Rectal smooth muscle tissue (tissue), 1 donor: ENCODE measurements around the gene IRS1.
"Not testable (repeated sequence)": the region's sequence is repeated elsewhere in the genome, so short reads cannot be mapped to it uniquely, and the experiment has no call there.

Source experiments
- H3K27ac ChIP-seq: one replicate; pipeline ENCODE4 v1.7.0; 2013; ENCODE audit warnings: low read depth, low read length, inconsistent platforms
- H3K27me3 ChIP-seq: one replicate; pipeline ENCODE4 v1.7.0; 2013; ENCODE audit warnings: low read length; ENCODE audit not compliant: control insufficient read depth, insufficient read depth
- H3K36me3 ChIP-seq: one replicate; pipeline ENCODE4 v1.7.0; 2013; ENCODE audit warnings: low read length; ENCODE audit not compliant: control insufficient read depth, insufficient read depth
- H3K4me1 ChIP-seq: one replicate; pipeline ENCODE4 v1.7.0; 2013; ENCODE audit warnings: low read length; ENCODE audit not compliant: control insufficient read depth, insufficient read depth
- H3K4me3 ChIP-seq: one replicate; pipeline ENCODE4 v1.7.0; 2013; ENCODE audit warnings: low read length
- H3K9ac ChIP-seq: one replicate; pipeline ENCODE4 v1.7.0; 2013; ENCODE audit warnings: low read length

The IRS1 gene

GRCh38 chr2:226836548-226836885 is 36.9 kb upstream of the IRS1 start:
- H3K9ac ChIP-seq = peak overlapping the region; percentile 91
- H3K27me3 ChIP-seq = no peaks in the 10 kb centered on the region
- peak overlapping the region; percentile 98 for H3K27ac ChIP-seq

GRCh38 chr2:226835796-226836547 is 36.4 kb upstream of the IRS1 start, which contains the start of gene RHBDD1:
RHBDD1 (plus strand) TSS chr2:226836054; CDS start chr2:226864694, 28,640 bp downstream.
- H3K36me3 ChIP-seq = no peaks in the 10 kb centered on the region
- H3K27ac ChIP-seq = peak within 1 kb of the TSS; percentile 98
- H3K4me1 ChIP-seq = peaks cover 12% of the 10 kb centered on the region
- H3K4me3 ChIP-seq = peak within 1 kb of the TSS; percentile 84
- H3K27me3 ChIP-seq = no peaks in the 10 kb centered on the region
- H3K9ac ChIP-seq = peak within 1 kb of the TSS; percentile 91

More at GRCh38 chr2:226836548-226836885, 36.9 kb upstream of the IRS1 start:
- Histone ChIP-seq H3K4me1 (peaks cover 12% of the 10 kb centered on the region), H3K4me3 (peak overlapping the region; percentile 84), H3K36me3 (no peaks in the 10 kb centered on the region)

- H3K27me3 ChIP-seq = no peaks in the 10 kb centered on the region
- peak overlapping the region; percentile 98 for H3K27ac ChIP-seq
- no peaks in the 10 kb centered on the region for H3K36me3 ChIP-seq
- peak overlapping the region; percentile 84 for H3K4me3 ChIP-seq
- peak overlapping the region; percentile 58 for H3K9ac ChIP-seq
- H3K4me1 ChIP-seq = peaks cover 12% of the 10 kb centered on the region
These were observed 35.8 kb upstream of the IRS1 start for GRCh38 chr2:226835420-226835795.

GRCh38 chr2:226834880-226835279 is 35.3 kb upstream of the IRS1 start:
- not testable (repeated sequence) for H3K27me3 ChIP-seq, H3K27ac ChIP-seq, H3K9ac ChIP-seq, H3K36me3 ChIP-seq
- Histone ChIP-seq H3K4me1 (peaks cover 12% of the 10 kb centered on the region), H3K4me3 (peak overlapping the region; percentile 84)

GRCh38 chr2:226832061-226832460 is 32.4 kb upstream of the IRS1 start:
- no peak overlapping the region for H3K9ac ChIP-seq
- no peaks in the 10 kb centered on the region for H3K27me3 ChIP-seq
- H3K36me3 ChIP-seq = no peaks in the 10 kb centered on the region
- no peak overlapping the region for H3K4me3 ChIP-seq
- no peak overlapping the region for H3K27ac ChIP-seq
- peaks cover 10% of the 10 kb centered on the region for H3K4me1 ChIP-seq

- H3K9ac ChIP-seq = no peak overlapping the region
- no peak overlapping the region for H3K27ac ChIP-seq
- H3K4me3 ChIP-seq = no peak overlapping the region
- H3K36me3 ChIP-seq = no peaks in the 10 kb centered on the region
- H3K4me1 ChIP-seq = peaks cover 5% of the 10 kb centered on the region
- H3K27me3 ChIP-seq = no peaks in the 10 kb centered on the region
These were observed 31.6 kb upstream of the IRS1 start for GRCh38 chr2:226831266-226831665.

GRCh38 chr2:226829721-226830631 is 30.4 kb upstream of the IRS1 start:
- no peaks in the 10 kb centered on the region for H3K36me3 ChIP-seq

GRCh38 chr2:226828191-226828590 is 28.6 kb upstream of the IRS1 start:
- H3K4me3 ChIP-seq = no peak overlapping the region
- H3K4me1 ChIP-seq = no peaks in the 10 kb centered on the region
- no peaks in the 10 kb centered on the region for H3K36me3 ChIP-seq
- H3K27ac ChIP-seq = no peak overlapping the region
- no peak overlapping the region for H3K9ac ChIP-seq
- no peaks in the 10 kb centered on the region for H3K27me3 ChIP-seq

More at GRCh38 chr2:226829721-226830631, 30.4 kb upstream of the IRS1 start:
- no peak overlapping the region for H3K27ac ChIP-seq
- H3K4me1 ChIP-seq = no peaks in the 10 kb centered on the region
- H3K4me3 ChIP-seq = no peak overlapping the region
- H3K27me3 ChIP-seq = no peaks in the 10 kb centered on the region
- no peak overlapping the region for H3K9ac ChIP-seq

- no peaks in the 10 kb centered on the region for H3K4me1 ChIP-seq
- no peak overlapping the region for H3K4me3 ChIP-seq
- H3K9ac ChIP-seq = no peak overlapping the region
- no peaks in the 10 kb centered on the region for H3K27me3 ChIP-seq
- H3K36me3 ChIP-seq = no peaks in the 10 kb centered on the region
- no peak overlapping the region for H3K27ac ChIP-seq
These were observed 25.4 kb upstream of the IRS1 start for GRCh38 chr2:226825056-226825455.

- no peak overlapping the region for H3K4me3 ChIP-seq
- no peak overlapping the region for H3K9ac ChIP-seq
- no peaks in the 10 kb centered on the region for H3K27me3 ChIP-seq
- no peak overlapping the region for H3K27ac ChIP-seq
- H3K4me1 ChIP-seq = no peaks in the 10 kb centered on the region
- no peaks in the 10 kb centered on the region for H3K36me3 ChIP-seq
These were observed 19.3 kb upstream of the IRS1 start for GRCh38 chr2:226818930-226819329.

- H3K27ac ChIP-seq = no peak overlapping the region
- H3K36me3 ChIP-seq = no peaks in the 10 kb centered on the region
- H3K4me1 ChIP-seq = no peaks in the 10 kb centered on the region
- H3K4me3 ChIP-seq = no peak overlapping the region
- H3K27me3 ChIP-seq = no peaks in the 10 kb centered on the region
- no peak overlapping the region for H3K9ac ChIP-seq
These were observed 13.6 kb upstream of the IRS1 start for GRCh38 chr2:226813148-226813701.

GRCh38 chr2:226803410-226803809 is 3.8 kb upstream of the IRS1 start:
- peaks cover 10% of the 10 kb centered on the region for H3K4me1 ChIP-seq
- no peaks in the 10 kb centered on the region for H3K36me3 ChIP-seq
- H3K4me3 ChIP-seq = no peak overlapping the region
- no peak overlapping the region for H3K27ac ChIP-seq
- no peak overlapping the region for H3K9ac ChIP-seq
- no peaks in the 10 kb centered on the region for H3K27me3 ChIP-seq
